Upper lobe of left lung (tissue), 4 donors: ENCODE results near the gene PCIF1.

Experiments used
- POLR2A ChIP-seq, 4 donors: fragments of 450-650 bp; IDR thresholded peaks; one replicate each; pipeline ENCODE4 v1.5.1; 2016 to 2017; ENCODE audit warnings: antibody characterized with exemption in 4 of 4, mild to moderate bottlenecking in 2 of 4
- POLR2AphosphoS5 ChIP-seq, 2 donors: sonication (generic); formaldehyde crosslinking; IDR thresholded peaks; one replicate each; pipeline ENCODE4 v1.5.1; 2017; ENCODE audit warnings: antibody characterized with exemption in 2 of 2
- TF ChIP-seq, protein P1 (sequence below), 6 experiments: fragments of 450-650 bp in 4 of 6; fragments of 200-600 bp in 2 of 6; sonication (generic) in 2 of 6; IDR thresholded peaks; one replicate each; pipeline ENCODE4 v1.5.1; 2016 to 2019; ENCODE audit warnings: antibody characterized with exemption in 6 of 6

DNA sequence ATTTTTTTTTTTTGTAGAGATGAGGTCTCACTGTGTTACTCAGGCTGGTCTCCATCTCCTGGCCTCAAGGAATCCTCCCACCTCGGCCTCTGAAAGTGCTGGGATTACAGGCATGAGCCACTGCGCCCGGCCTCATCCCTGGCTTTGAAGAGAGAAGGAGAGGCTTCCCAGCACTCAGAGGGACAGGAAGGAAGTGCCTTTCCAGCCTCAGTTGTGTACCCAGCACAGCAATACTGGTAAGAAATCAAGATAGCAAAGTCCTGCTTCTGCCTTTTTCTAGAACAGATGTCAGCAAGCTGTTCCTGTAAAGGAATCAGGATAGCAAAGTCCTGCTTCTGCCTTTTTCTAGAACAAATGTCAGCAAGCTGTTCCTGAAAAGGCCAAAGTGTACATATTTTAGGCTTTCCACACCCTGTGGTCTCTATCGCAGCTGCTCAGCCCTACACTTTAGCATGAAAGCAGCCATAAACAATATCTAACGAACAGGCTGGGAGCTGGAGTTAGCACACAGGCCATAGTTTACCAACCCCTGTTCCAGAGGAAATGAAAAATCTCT lies 16.2 kb upstream of the PCIF1 start:
- TF ChIP-seq, protein P1, sequence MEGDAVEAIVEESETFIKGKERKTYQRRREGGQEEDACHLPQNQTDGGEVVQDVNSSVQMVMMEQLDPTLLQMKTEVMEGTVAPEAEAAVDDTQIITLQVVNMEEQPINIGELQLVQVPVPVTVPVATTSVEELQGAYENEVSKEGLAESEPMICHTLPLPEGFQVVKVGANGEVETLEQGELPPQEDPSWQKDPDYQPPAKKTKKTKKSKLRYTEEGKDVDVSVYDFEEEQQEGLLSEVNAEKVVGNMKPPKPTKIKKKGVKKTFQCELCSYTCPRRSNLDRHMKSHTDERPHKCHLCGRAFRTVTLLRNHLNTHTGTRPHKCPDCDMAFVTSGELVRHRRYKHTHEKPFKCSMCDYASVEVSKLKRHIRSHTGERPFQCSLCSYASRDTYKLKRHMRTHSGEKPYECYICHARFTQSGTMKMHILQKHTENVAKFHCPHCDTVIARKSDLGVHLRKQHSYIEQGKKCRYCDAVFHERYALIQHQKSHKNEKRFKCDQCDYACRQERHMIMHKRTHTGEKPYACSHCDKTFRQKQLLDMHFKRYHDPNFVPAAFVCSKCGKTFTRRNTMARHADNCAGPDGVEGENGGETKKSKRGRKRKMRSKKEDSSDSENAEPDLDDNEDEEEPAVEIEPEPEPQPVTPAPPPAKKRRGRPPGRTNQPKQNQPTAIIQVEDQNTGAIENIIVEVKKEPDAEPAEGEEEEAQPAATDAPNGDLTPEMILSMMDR (IDR thresholded peaks at IDR 0.05): no peak
- TF ChIP-seq POLR2A (IDR thresholded peaks at IDR 0.05) (peak in 1 of 4 donors; percentile 26), POLR2AphosphoS5 (IDR thresholded peaks at IDR 0.05) (peak in 1 of 2 donors; percentile 67)
